Measurements from ENCODE around the gene SLC9A3.
"Not testable (repeated sequence)": the region's sequence is repeated elsewhere in the genome, so short reads cannot be mapped to it uniquely, and the experiment has no call there.

The SLC9A3 gene

GRCh38 chr5:474840-475661 is 49.2 kb downstream of the SLC9A3 start:
- no peaks in the 10 kb centered on the region for H3K9me2 ChIP-seq (replicated peaks; ENCODE audit: control insufficient read depth, low read length)
- no peaks in the 10 kb centered on the region for H3K27me3 ChIP-seq (ENCODE audit: control insufficient read depth, low read length)
- H3K36me3 ChIP-seq (ENCODE audit: control insufficient read depth, low read length), result peaks cover 53% of the 10 kb centered on the region
- peaks cover 31% of the 10 kb centered on the region for H3K4me1 ChIP-seq (ENCODE audit: control insufficient read depth, low read length)
- H4K20me1 ChIP-seq (ENCODE audit: control insufficient read depth, insufficient read depth, low read depth, low read length), result peaks cover 13% of the 10 kb centered on the region
- H3K79me2 ChIP-seq (ENCODE audit: control insufficient read depth, low read length), result peaks cover 52% of the 10 kb centered on the region
- 0 out of 2 replicates have a peak, but pooled peaks cover 5% of the 10 kb centered on the region for H3F3A ChIP-seq (ENCODE audit: control insufficient read depth, insufficient read depth)
- H3K4me2 ChIP-seq (ENCODE audit: low read length), result peak overlapping the region; percentile 77
- peak overlapping the region; percentile 84 for H3K4me3 ChIP-seq (ENCODE audit: low read length)
- H3K9me3 ChIP-seq (ENCODE audit: control insufficient read depth, insufficient read depth, low read length), result no peaks in the 10 kb centered on the region
- TF ChIP-seq CTCF (IDR thresholded peaks at IDR 0.05; ENCODE audit: low read depth, low read length, poor library complexity, severe bottlenecking) (no peak), EZH2phosphoT487 (IDR thresholded peaks at IDR 0.05; ENCODE audit: borderline replicate concordance, low read length) (no peak)
- no peak overlapping the region for H3K27ac ChIP-seq (ENCODE audit: low read depth, low read length)

GRCh38 chr5:474232-474839 is 49.9 kb downstream of the SLC9A3 start:
- Histone ChIP-seq H3K79me2 (ENCODE audit: control insufficient read depth, low read length) (peaks cover 59% of the 10 kb centered on the region), H3K27ac (ENCODE audit: low read depth, low read length) (peak overlapping the region; percentile 55; the same call in 1 of the 2 replicates), H4K20me1 (ENCODE audit: control insufficient read depth, insufficient read depth, low read depth, low read length) (peaks cover 15% of the 10 kb centered on the region), H3K4me2 (ENCODE audit: low read length) (peak overlapping the region; percentile 77), H3K36me3 (ENCODE audit: control insufficient read depth, low read length) (peaks cover 60% of the 10 kb centered on the region), H3K4me1 (ENCODE audit: control insufficient read depth, low read length) (peaks cover 33% of the 10 kb centered on the region), H3K4me3 (ENCODE audit: low read length) (peak overlapping the region; percentile 84)
- not testable (repeated sequence) for H3K9me3 ChIP-seq (ENCODE audit: control insufficient read depth, insufficient read depth, low read length); H3K9me2 ChIP-seq (replicated peaks; ENCODE audit: control insufficient read depth, low read length); H3F3A ChIP-seq (ENCODE audit: control insufficient read depth, insufficient read depth); H3K27me3 ChIP-seq (ENCODE audit: control insufficient read depth, low read length)

GRCh38 chr5:473551-474192 is 50.6 kb downstream of the SLC9A3 start:
- Histone ChIP-seq H3K36me3 (ENCODE audit: control insufficient read depth, low read length) (peaks cover 65% of the 10 kb centered on the region), H3K9me2 (replicated peaks; ENCODE audit: control insufficient read depth, low read length) (no peaks in the 10 kb centered on the region), H3K4me2 (ENCODE audit: low read length) (peak overlapping the region; percentile 77), H3K27me3 (ENCODE audit: control insufficient read depth, low read length) (no peaks in the 10 kb centered on the region), H3F3A (ENCODE audit: control insufficient read depth, insufficient read depth) (peaks cover 9% of the 10 kb centered on the region), H3K4me3 (ENCODE audit: low read length) (peak overlapping the region; percentile 84), H3K4me1 (ENCODE audit: control insufficient read depth, low read length) (peaks cover 33% of the 10 kb centered on the region), H4K20me1 (ENCODE audit: control insufficient read depth, insufficient read depth, low read depth, low read length) (peaks cover 15% of the 10 kb centered on the region), H3K27ac (ENCODE audit: low read depth, low read length) (peak overlapping the region; percentile 55), H3K9me3 (ENCODE audit: control insufficient read depth, insufficient read depth, low read length) (no peaks in the 10 kb centered on the region), H3K79me2 (ENCODE audit: control insufficient read depth, low read length) (peaks cover 61% of the 10 kb centered on the region)
- TF ChIP-seq EZH2phosphoT487 (IDR thresholded peaks at IDR 0.05; ENCODE audit: borderline replicate concordance, low read length) (no peak), CTCF (IDR thresholded peaks at IDR 0.05; ENCODE audit: low read depth, low read length, poor library complexity, severe bottlenecking) (no peak)
